H7 (cell line): ENCODE measurements around the gene TCN2. TPM values are rescaled to one million over a fixed set of nuclear protein-coding genes. Genes with fewer than 3 reads are reported as not detected.
"Not testable (repeated sequence)": the region's sequence is repeated elsewhere in the genome, so short reads cannot be mapped to it uniquely, and the experiment has no call there.

Experiments
- DNase-seq: peaks from one replicate; pipeline ENCODE4 v3.0.0; 2012
- H3K27me3 ChIP-seq: 2 replicates; pipeline ENCODE4 v1.6.0; 2011; ENCODE audit warnings: mild to moderate bottlenecking, low read length; ENCODE audit not compliant: control insufficient read depth, insufficient read depth
- H3K36me3 ChIP-seq: replicated peaks from 2 replicates; pipeline ENCODE4 v1.5.1; 2011; ENCODE audit warnings: low read length; ENCODE audit not compliant: control insufficient read depth, insufficient read depth
- H3K4me3 ChIP-seq: 2 replicates; pipeline ENCODE4 v1.5.1; 2011; ENCODE audit warnings: low read depth, mild to moderate bottlenecking, control low read depth, low read length, moderate library complexity; ENCODE audit not compliant: insufficient read depth
- total RNA-seq: library from RNA; depleted of rRNA; stranded (reverse); fragments of >200 nt; shearing (Covaris generic); gene quantifications from 2 replicates; pipeline ENCODE4 v1.2.3, GENCODE V29; 2014

TCN2 gene
- total RNA-seq, 1 experiment from 2014 or later = 35.6 TPM

DNA sequence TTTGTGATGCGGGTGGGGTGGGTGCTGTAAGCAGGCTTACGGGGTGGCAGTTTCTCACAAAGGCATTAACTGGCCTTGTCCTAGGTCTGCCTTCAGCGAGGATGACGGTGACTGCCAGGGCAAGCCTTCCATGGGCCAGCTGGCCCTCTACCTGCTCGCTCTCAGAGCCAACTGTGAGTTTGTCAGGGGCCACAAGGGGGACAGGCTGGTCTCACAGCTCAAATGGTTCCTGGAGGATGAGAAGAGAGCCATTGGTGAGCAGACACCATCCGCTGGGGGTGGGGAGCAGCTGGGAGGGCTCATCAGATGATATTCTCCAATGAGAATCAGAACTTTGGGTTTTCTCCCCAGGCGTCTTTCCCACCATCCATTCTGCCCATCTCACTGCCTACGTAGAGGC lies 5.8 kb downstream of the TCN2 start:
- no peaks in the 10 kb centered on the region for H3K27me3 ChIP-seq
- DNase-seq = peak; percentile 53
- H3K36me3 ChIP-seq = peaks cover 5% of the 10 kb centered on the region
- H3K4me3 ChIP-seq = no peak overlapping the region

DNA sequence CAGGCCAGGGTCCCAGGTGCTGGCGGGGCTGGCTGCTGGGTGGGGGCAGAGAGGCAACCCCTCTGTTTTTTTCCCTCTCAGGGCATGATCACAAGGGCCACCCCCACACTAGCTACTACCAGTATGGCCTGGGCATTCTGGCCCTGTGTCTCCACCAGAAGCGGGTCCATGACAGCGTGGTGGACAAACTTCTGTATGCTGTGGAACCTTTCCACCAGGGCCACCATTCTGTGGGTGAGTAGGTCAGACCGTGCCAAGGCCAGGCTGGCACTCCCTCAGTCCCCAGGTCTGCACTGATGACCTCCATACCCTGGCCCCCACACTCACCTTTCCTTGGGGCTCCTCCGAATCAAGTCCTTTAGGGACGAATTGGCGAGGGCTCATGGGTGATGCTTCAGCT lies 7.3 kb downstream of the TCN2 start:
- DNase-seq = peak; percentile 7
- no peak overlapping the region for H3K4me3 ChIP-seq
- peaks cover 7% of the 10 kb centered on the region for H3K36me3 ChIP-seq
- H3K27me3 ChIP-seq = no peaks in the 10 kb centered on the region

DNA sequence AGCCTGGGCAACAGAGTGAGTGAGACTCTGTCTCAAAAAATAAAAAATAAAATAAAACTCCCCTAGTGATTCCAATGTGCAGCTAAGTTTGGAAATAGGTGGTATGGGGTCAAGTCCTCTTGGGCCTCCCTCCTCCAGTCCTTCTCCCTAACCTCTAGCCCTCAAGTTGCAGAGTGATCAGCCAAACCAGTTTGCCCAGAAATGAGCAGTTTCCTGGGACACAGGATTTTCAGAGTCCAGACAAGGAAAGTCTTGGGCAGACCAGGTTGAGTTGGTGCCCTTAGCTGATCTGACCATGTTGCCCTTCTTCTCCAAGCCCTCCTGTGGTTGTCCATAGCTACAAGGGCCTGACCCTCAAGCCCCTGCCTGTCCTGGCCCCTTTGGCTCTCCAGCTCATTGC lies 7.9 kb downstream of the TCN2 start:
- no peak for DNase-seq
- peaks cover 8% of the 10 kb centered on the region for H3K36me3 ChIP-seq

DNA sequence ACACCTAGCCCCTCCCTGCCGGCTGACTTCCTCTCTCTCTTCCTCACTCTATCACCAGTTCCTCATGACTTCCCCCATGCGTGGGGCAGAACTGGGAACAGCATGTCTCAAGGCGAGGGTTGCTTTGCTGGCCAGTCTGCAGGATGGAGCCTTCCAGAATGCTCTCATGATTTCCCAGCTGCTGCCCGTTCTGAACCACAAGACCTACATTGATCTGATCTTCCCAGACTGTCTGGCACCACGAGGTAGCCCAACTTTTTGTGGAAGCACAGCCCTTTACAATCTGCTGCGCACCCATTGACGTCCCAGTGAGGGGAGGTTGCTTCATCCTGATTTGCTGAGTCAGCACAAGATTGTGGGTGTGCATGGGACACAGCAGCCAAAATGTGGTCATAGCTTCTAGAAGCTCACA lies 8.6 kb downstream of the TCN2 start:
- Histone ChIP-seq H3K4me3 (no peak overlapping the region), H3K27me3 (no peaks in the 10 kb centered on the region), H3K36me3 (peaks cover 8% of the 10 kb centered on the region)
- DNase-seq = peak; percentile 7

More for the DNA sequence above, 7.9 kb downstream of the TCN2 start:
- Histone ChIP-seq H3K4me3 (no peak overlapping the region), H3K27me3 (no peaks in the 10 kb centered on the region)

DNA sequence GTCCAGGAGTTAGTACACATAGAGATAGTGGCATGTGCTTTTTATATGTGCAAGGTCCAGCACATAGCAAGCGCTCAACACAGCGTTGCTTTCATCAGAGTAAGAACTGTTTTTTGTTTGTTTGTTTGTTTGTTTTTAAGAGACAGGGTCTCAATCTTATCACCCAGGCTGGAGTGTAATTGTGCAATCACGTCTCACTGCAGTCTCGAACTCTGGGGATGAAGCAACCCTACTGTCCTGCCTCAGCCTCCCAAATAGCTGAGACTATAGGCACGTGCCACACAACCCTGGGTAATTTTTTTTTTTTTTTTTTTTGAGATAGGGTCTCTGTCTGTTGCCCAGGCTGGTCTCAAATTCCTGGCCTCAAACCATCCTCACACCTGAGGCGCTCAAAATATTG lies 10.8 kb downstream of the TCN2 start:
- Histone ChIP-seq H3K4me3 (no peak overlapping the region), H3K36me3 (peaks cover 5% of the 10 kb centered on the region), H3K27me3 (no peaks in the 10 kb centered on the region)
- no peak for DNase-seq

DNA sequence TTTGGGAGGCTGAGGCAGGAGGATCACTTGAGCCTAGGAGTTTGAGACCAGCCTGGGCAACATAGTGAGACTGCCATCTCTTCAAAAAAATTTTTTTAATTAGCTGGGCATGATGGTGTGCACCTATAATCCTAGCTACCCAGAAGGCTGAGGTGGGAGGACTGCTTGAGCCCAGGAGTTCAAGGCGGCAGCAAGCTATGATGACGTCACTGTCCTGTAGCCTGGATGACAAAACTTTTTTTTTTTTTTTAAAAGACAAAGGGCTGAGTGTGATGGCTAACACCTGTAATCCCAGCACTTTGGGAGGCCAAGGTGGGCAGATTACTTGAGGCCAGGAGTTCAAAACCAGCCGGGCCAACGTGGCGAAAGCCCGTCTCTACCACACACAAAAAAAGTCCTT lies 12.9 kb downstream of the TCN2 start:
- H3K4me3 ChIP-seq, DNase-seq, H3K36me3 ChIP-seq, H3K27me3 ChIP-seq: not testable (repeated sequence)

DNA sequence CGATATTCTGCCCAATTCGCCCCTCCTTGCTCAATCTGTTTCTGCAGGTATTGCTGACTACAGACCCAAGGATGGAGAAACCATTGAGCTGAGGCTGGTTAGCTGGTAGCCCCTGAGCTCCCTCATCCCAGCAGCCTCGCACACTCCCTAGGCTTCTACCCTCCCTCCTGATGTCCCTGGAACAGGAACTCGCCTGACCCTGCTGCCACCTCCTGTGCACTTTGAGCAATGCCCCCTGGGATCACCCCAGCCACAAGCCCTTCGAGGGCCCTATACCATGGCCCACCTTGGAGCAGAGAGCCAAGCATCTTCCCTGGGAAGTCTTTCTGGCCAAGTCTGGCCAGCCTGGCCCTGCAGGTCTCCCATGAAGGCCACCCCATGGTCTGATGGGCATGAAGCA lies 19.4 kb downstream of the TCN2 start:
- no peaks in the 10 kb centered on the region for H3K27me3 ChIP-seq
- DNase-seq = peak; percentile 35
- no peak overlapping the region for H3K4me3 ChIP-seq
- H3K36me3 ChIP-seq = no peaks in the 10 kb centered on the region; the same call in none of the 2 replicates

DNA sequence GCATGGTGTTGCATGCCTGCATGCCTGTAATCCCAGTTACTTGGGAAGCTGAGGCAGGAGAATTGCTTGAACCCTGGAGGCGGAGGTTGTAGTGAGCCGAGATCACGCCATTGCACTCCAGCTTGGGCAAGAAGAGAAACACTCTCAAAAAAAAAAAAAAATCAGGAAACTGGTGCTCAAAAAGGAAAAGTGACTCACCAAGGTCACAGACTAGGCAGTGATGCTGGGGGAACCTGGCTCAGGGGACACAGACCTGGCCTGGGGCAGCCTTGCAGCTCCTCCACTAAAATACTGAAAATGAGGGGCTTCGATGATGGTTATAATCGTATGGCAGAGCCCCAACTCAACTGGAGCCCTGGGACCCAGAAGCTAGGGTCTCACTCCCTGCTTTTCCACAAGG lies 20.5 kb downstream of the TCN2 start:
- Histone ChIP-seq H3K27me3 (no peaks in the 10 kb centered on the region), H3K36me3 (no peaks in the 10 kb centered on the region; the same call in 1 of the 2 replicates), H3K4me3 (no peak overlapping the region)
- peak; percentile 28 for DNase-seq

DNA sequence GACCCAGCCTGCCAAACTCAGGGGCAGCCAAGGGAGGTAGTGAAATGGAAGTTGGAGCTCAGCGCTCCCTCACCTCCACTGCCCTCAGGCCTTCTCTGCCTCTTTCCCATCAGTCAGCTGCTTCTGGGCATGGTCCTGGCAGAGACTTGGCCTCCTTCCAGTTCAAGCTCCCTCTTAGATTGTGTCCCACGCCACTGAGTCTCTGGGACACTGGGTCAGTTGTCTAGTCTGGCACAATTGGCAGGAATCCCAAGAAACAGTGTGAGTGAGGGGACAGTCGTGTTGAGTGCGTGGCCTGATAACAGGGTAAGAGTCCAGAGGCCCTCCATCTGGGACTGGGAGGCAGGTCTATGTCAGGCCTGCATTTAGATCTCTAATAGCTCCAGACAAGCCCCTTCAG lies 21.5 kb downstream of the TCN2 start:
- Histone ChIP-seq H3K4me3 (no peak overlapping the region), H3K27me3 (no peaks in the 10 kb centered on the region), H3K36me3 (no peaks in the 10 kb centered on the region)
- DNase-seq = no peak

DNA sequence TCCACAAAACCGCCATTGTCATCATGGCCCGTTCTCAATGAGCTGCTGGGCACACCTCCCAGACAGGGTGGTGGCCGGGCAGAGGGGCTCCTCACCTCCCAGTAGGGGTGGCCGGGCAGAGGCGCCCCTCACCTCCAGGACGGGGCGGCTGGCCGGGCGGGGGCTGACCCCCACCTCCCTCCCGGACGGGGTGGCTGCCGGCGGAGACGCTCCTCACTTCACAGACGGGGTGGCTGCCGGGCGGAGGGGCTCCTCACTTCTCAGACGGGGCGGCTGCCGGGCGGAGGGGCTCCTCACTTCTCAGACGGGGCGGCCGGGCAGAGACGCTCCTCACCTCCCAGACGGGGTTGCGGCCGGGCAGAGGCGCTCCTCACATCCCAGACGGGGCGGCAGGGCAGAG lies 24.5 kb downstream of the TCN2 start:
- not testable (repeated sequence) for H3K36me3 ChIP-seq, H3K4me3 ChIP-seq, H3K27me3 ChIP-seq, DNase-seq

DNA sequence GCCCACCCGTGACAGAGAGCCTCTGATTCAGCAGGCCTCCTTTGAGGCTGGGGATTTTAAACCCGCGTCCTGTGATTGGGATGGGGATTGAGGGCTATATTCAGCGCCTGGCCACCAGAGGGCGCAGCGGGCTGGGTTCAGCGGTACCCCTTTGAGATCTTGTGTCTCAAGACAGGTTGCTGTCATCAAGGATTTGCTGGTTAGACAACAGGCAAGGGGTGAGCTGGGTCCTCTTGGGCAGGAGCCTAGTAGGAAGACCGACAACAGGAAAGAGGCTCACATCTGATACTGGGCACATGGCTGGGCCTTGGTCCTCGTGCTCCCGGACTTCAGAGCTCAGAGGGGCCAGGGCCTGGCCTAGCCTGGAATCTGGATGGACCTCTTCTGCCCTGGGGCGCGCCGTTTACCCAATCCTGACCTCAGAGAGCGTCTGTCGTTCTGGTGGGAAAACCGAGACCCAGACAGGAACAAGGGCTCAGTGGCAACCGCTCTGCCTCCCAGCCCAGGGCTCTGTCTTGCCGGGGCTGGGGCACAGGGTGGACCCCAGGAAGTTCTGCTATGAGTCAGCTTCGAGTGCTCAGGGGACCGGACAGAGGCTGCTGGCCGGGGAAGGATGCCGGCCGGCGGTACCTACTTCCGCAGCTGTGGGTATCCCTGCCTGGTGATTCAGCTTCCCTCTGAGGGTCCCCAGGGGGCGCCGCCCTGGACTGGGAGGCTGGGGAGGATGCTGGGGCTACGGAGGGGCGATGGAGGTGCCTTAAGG lies 27.7 kb downstream of the TCN2 start:
- Histone ChIP-seq H3K27me3 (peaks cover 3% of the 10 kb centered on the region; the same call in 1 of the 2 replicates), H3K36me3 (no peaks in the 10 kb centered on the region), H3K4me3 (peak overlapping the region; percentile 49)
- DNase-seq = peak; percentile 93

DNA sequence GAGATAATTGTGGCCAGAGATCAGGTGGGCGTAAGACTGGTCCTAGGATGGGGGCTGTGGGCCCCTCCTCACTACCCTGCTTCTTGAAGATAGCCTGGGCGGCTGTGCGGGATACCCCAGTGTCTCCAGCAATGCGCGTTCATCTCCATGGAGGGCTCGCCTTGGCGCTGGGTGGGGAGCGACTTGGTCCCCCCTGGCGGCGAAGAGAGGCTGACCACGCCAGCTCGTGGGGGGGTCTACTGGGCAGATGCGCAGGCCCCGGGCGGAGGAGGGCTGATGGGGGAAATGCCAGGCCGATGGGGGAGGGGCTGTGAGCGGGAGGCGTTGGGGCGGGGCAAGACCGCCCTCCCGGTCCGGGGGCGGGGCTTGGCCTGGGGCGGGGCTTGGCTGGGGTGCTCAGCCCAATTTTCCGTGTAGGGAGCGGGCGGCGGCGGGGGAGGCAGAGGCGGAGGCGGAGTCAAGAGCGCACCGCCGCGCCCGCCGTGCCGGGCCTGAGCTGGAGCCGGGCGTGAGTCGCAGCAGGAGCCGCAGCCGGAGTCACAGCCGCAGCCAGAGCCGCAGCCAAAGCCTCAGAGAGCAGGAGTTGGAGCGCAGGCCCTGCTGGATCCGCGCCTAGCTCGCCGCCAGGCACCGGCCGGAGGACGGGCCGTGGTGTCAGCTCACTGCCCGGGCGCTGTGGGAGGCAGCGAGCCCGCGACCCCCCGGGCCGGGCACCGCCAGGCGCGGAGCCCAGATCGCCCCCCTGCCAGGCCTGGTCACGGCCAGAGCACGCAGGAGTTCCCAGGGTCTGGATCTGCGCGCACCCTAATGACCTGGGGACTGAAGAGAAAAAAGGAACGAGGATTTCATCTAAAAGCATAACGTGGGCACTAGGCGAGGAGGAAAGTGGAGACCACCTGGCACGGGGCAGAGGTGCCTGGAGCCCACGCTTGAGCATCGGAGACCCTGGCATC lies 28.6 kb downstream of the TCN2 start, which contains the start of gene SLC35E4:
TSS of gene SLC35E4 (plus strand) at position 509 of the 953 bp plus-strand sequence. CDS start 670 bp downstream, outside the sequence.
- H3K4me3 ChIP-seq = peak within 1 kb of the TSS; percentile 70
- peaks cover 3% of the 10 kb centered on the region; the same call in 1 of the 2 replicates for H3K27me3 ChIP-seq
- H3K36me3 ChIP-seq = no peaks in the 10 kb centered on the region
- peak; percentile 99 for DNase-seq

DNA sequence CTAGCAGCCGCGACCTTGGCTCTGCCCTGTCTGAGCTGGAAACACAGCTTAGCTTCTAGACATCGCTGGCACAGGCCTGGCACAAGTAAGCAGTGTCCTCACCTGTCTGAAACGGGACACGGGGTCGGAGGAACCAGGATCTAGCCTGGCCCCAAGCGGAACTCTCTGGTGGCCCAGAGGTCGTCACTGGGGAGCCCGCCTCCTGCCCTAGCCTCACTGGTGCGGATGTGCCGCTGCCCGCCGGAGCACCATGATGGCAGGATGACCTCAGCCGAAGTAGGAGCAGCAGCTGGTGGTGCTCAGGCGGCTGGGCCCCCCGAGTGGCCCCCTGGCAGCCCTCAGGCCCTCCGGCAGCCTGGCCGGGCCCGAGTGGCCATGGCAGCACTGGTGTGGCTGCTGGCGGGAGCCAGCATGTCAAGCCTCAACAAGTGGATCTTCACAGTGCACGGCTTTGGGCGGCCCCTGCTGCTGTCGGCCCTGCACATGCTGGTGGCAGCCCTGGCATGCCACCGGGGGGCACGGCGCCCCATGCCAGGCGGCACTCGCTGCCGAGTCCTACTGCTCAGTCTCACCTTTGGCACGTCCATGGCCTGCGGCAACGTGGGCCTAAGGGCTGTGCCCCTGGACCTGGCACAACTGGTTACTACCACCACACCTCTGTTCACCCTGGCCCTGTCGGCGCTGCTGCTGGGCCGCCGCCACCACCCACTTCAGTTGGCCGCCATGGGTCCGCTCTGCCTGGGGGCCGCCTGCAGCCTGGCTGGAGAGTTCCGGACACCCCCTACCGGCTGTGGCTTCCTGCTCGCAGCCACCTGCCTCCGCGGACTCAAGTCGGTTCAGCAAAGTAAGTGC lies 29.5 kb downstream of the TCN2 start:
- peaks cover 3% of the 10 kb centered on the region; the same call in 1 of the 2 replicates for H3K27me3 ChIP-seq
- DNase-seq = peak; percentile 67
- peak overlapping the region; percentile 70 for H3K4me3 ChIP-seq
- H3K36me3 ChIP-seq = no peaks in the 10 kb centered on the region

DNA sequence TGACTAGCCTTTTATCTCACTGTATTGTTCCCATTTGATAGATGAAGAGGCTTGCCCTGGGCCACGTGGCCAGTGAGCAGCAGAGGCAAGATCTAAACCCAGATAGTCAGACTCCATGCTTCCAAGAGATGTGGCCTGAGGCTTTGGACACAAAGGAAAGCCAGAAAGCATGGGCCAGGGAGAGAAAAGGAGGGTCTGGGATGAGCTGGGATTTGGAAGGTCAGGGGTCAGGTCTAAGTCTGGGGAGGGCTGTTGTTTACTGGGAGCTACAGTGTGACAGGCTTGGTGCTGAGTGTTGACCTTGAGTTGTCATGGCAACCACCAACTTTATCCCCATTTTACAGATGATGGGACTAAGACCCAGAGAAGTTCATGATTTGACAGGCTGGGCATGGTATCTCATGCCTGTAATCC lies 30.7 kb downstream of the TCN2 start:
- Histone ChIP-seq H3K36me3 (no peaks in the 10 kb centered on the region), H3K27me3 (peaks cover 3% of the 10 kb centered on the region; the same call in 1 of the 2 replicates), H3K4me3 (no peak overlapping the region)

More for the DNA sequence above, 30.7 kb downstream of the TCN2 start:
- DNase-seq = peak; percentile 37
